Stimulated activated CD4-positive, alpha-beta T cell treated with anti-CD3 and anti-CD28 coated beads, TNF-alpha, amount 100 ng/mL, for 4 hours (primary cell): Measurements from ENCODE around the gene UQCC3.
"Not testable (repeated sequence)": the region's sequence is repeated elsewhere in the genome, so short reads cannot be mapped to it uniquely, and the experiment has no call there.

Source experiments
- DNase-seq, 3 experiments: peaks; one replicate each; pipeline ENCODE4 v3.0.0-alpha.2; 2020; ENCODE audit warnings: low read depth in 3 of 3

UQCC3 gene

GRCh38 chr11:62665599-62666258 lies 5.7 kb upstream of the UQCC3 start:
- peak; percentile 51 to 61 (median 60) for DNase-seq

GRCh38 chr11:62666259-62666926 lies 5.1 kb upstream of the UQCC3 start:
- no peak for DNase-seq

GRCh38 chr11:62667460-62667859 lies 4.0 kb upstream of the UQCC3 start:
- DNase-seq = no peak

- DNase-seq = no peak
Measured at GRCh38 chr11:62669420-62670161, 1.9 kb upstream of the UQCC3 start.

GRCh38 chr11:62671236-62671607 lies 251 bp upstream of the UQCC3 start:
- DNase-seq = no peak

GRCh38 chr11:62673196-62673525 lies 1.7 kb downstream of the UQCC3 start:
- DNase-seq = no peak

GRCh38 chr11:62675415-62675814 lies 3.9 kb downstream of the UQCC3 start:
- not testable (repeated sequence) for DNase-seq

- no peak for DNase-seq
Measured at GRCh38 chr11:62676698-62677097, 5.2 kb downstream of the UQCC3 start.

GRCh38 chr11:62677156-62677555 lies 5.7 kb downstream of the UQCC3 start:
- no peak for DNase-seq

- no peak for DNase-seq
Measured at GRCh38 chr11:62677714-62678113, 6.2 kb downstream of the UQCC3 start.

GRCh38 chr11:62678433-62678769 lies 6.9 kb downstream of the UQCC3 start:
- no peak for DNase-seq

GRCh38 chr11:62678770-62679696 lies 7.6 kb downstream of the UQCC3 start, which contains the start of gene UBXN1:
Gene UBXN1, minus strand, starts transcription at chr11:62679073. Its CDS starts 150 bp downstream, at chr11:62678923.
- DNase-seq = peak; percentile 64 to 72 (median 70)

- no peak for DNase-seq
Measured at GRCh38 chr11:62680825-62681240, 9.4 kb downstream of the UQCC3 start.

GRCh38 chr11:62682518-62682917 lies 11.0 kb downstream of the UQCC3 start:
- DNase-seq = no peak

GRCh38 chr11:62687508-62688396 lies 16.3 kb downstream of the UQCC3 start:
- DNase-seq = no peak

- DNase-seq = no peak
Measured at GRCh38 chr11:62688491-62688890, 17.0 kb downstream of the UQCC3 start.

GRCh38 chr11:62689421-62690183 lies 18.1 kb downstream of the UQCC3 start, which contains the start of gene LRRN4CL:
Gene LRRN4CL, minus strand, starts transcription at chr11:62689530. Its CDS starts 1,022 bp downstream, at chr11:62688508.
- DNase-seq = no peak

- DNase-seq = not testable (repeated sequence)
Measured at GRCh38 chr11:62693624-62694023, 22.2 kb downstream of the UQCC3 start.

- DNase-seq = peak; percentile 54 to 71 (median 58)
Measured at GRCh38 chr11:62694455-62695167, 23.1 kb downstream of the UQCC3 start.
